ENCODE data around the gene ACTR2.
A peak's percentile ranks its signal among the peaks of the same experiment; 100 is the strongest.

The ACTR2 gene

GRCh38 chr2:65281627-65282351 lies 54.2 kb downstream of the ACTR2 start:
- DNase-seq, result no peak

GRCh38 chr2:65282477-65283053 lies 54.9 kb downstream of the ACTR2 start:
- DNase-seq, result no peak

GRCh38 chr2:65287364-65287763 lies 59.7 kb downstream of the ACTR2 start:
- no peak for DNase-seq

- no peak for DNase-seq
Observed at GRCh38 chr2:65291216-65292105, 63.8 kb downstream of the ACTR2 start.

GRCh38 chr2:65292106-65292400 lies 64.4 kb downstream of the ACTR2 start:
- DNase-seq, result no peak

- DNase-seq, result no peak
Observed at GRCh38 chr2:65292461-65293011, 64.9 kb downstream of the ACTR2 start.

- no peak for DNase-seq
Observed at GRCh38 chr2:65293376-65293775, 65.7 kb downstream of the ACTR2 start.

GRCh38 chr2:65294136-65294535 lies 66.5 kb downstream of the ACTR2 start:
- DNase-seq, result no peak

GRCh38 chr2:65294701-65295100 lies 67.1 kb downstream of the ACTR2 start:
- no peak for DNase-seq

GRCh38 chr2:65296971-65297370 lies 69.3 kb downstream of the ACTR2 start:
- no peak for DNase-seq

- no peak for DNase-seq
Observed at GRCh38 chr2:65297544-65297943, 69.9 kb downstream of the ACTR2 start.

- DNase-seq, result no peak
Observed at GRCh38 chr2:65298089-65298488, 70.5 kb downstream of the ACTR2 start.

GRCh38 chr2:65299246-65299645 lies 71.6 kb downstream of the ACTR2 start:
- DNase-seq, result no peak

- DNase-seq, result no peak
Observed at GRCh38 chr2:65300134-65300760, 72.6 kb downstream of the ACTR2 start.

- DNase-seq, result peak; percentile 71
Observed at GRCh38 chr2:65300761-65301711, 73.4 kb downstream of the ACTR2 start.

GRCh38 chr2:65305934-65306333 lies 78.3 kb downstream of the ACTR2 start:
- DNase-seq, result no peak

- DNase-seq, result no peak
Observed at GRCh38 chr2:65309699-65310098, 82.1 kb downstream of the ACTR2 start.

GRCh38 chr2:65311049-65311448 lies 83.4 kb downstream of the ACTR2 start:
- DNase-seq, result no peak

GRCh38 chr2:65311596-65311995 lies 84.0 kb downstream of the ACTR2 start:
- no peak for DNase-seq

- no peak for DNase-seq
Observed at GRCh38 chr2:65313126-65313953, 85.7 kb downstream of the ACTR2 start.

GRCh38 chr2:65313954-65314256 lies 86.3 kb downstream of the ACTR2 start:
- no peak for DNase-seq
